Medulla oblongata (tissue), 1 donor: ENCODE results near the gene NSF.
"Not testable (repeated sequence)": the region's sequence is repeated elsewhere in the genome, so short reads cannot be mapped to it uniquely, and the experiment has no call there.

Source experiments
- DNase-seq: peaks from one replicate; pipeline ENCODE4 v3.0.0-alpha.2; 2015; ENCODE audit errors: extremely low spot score

Gene NSF

GRCh38 chr17:46590157-46591146 lies at the start of gene NSF:
Gene NSF (plus strand): TSS chr17:46590669. CDS start chr17:46590776, 107 bp downstream.
- DNase-seq, result not testable (repeated sequence)

- not testable (repeated sequence) for DNase-seq
These were observed 41.9 kb upstream of the NSF start for GRCh38 chr17:46548607-46549006.

- DNase-seq, result not testable (repeated sequence)
These were observed 31.3 kb upstream of the NSF start for GRCh38 chr17:46559155-46559554.

- DNase-seq, result not testable (repeated sequence)
These were observed 30.4 kb upstream of the NSF start for GRCh38 chr17:46560048-46560447.

- not testable (repeated sequence) for DNase-seq
These were observed 24.2 kb upstream of the NSF start for GRCh38 chr17:46566284-46566683.

- not testable (repeated sequence) for DNase-seq
These were observed 23.5 kb upstream of the NSF start for GRCh38 chr17:46566980-46567379.

- not testable (repeated sequence) for DNase-seq
These were observed 18.7 kb upstream of the NSF start for GRCh38 chr17:46571796-46572195.

- DNase-seq, result not testable (repeated sequence)
These were observed 11.1 kb upstream of the NSF start, which contains the start of gene ARL17A for GRCh38 chr17:46579083-46580075. Gene ARL17A (minus strand): TSS chr17:46579691. CDS start chr17:46576322, 3,369 bp downstream.

- DNase-seq, result not testable (repeated sequence)
These were observed 10.4 kb upstream of the NSF start for GRCh38 chr17:46580082-46580481.

GRCh38 chr17:46585444-46585843 lies 5.0 kb upstream of the NSF start:
- DNase-seq, result not testable (repeated sequence)

GRCh38 chr17:46591332-46591731 lies 863 bp downstream of the NSF start:
- not testable (repeated sequence) for DNase-seq

- not testable (repeated sequence) for DNase-seq
These were observed 8.0 kb downstream of the NSF start for GRCh38 chr17:46598344-46598931.

- not testable (repeated sequence) for DNase-seq
These were observed 10.3 kb downstream of the NSF start for GRCh38 chr17:46600767-46601166.

- DNase-seq, result not testable (repeated sequence)
These were observed 12.7 kb downstream of the NSF start for GRCh38 chr17:46603125-46603524.

GRCh38 chr17:46611304-46611703 lies 20.8 kb downstream of the NSF start:
- not testable (repeated sequence) for DNase-seq

- DNase-seq, result not testable (repeated sequence)
These were observed 23.4 kb downstream of the NSF start for GRCh38 chr17:46613876-46614275.

- not testable (repeated sequence) for DNase-seq
These were observed 26.7 kb downstream of the NSF start for GRCh38 chr17:46617121-46617520.

- not testable (repeated sequence) for DNase-seq
These were observed 28.5 kb downstream of the NSF start for GRCh38 chr17:46618975-46619374.

- DNase-seq, result not testable (repeated sequence)
These were observed 33.3 kb downstream of the NSF start for GRCh38 chr17:46623790-46624189.

GRCh38 chr17:46624726-46625125 lies 34.3 kb downstream of the NSF start:
- not testable (repeated sequence) for DNase-seq

- DNase-seq, result not testable (repeated sequence)
These were observed 37.0 kb downstream of the NSF start for GRCh38 chr17:46627452-46627851.
